ENCODE results near the gene CTNNA3. TPM values are rescaled to one million over a fixed set of nuclear protein-coding genes. Genes with fewer than 3 reads are reported as not detected.

Gene CTNNA3
- polyA plus RNA-seq, 1 donor from 2014 or later = 0.14 TPM

- no peaks in the 10 kb centered on the region for H3F3A ChIP-seq (ENCODE audit: insufficient read depth, low read length, poor library complexity, severe bottlenecking)
- no peak for TF ChIP-seq REST (IDR thresholded peaks at IDR 0.05; ENCODE audit: borderline replicate concordance)
- no peak for TF ChIP-seq RAD21 (conservative IDR thresholded peaks at IDR 0.05)
- no peak for TF ChIP-seq EZH2 (IDR thresholded peaks at IDR 0.05; ENCODE audit: borderline replicate concordance, insufficient read depth, low read length, poor library complexity, severe bottlenecking)
- no peak for TF ChIP-seq MXI1 (conservative IDR thresholded peaks at IDR 0.05; ENCODE audit: poor library complexity, severe bottlenecking)
- no peak for TF ChIP-seq POLR2AphosphoS5 (IDR thresholded peaks at IDR 0.05)
- TF ChIP-seq CTCF (IDR thresholded peaks at IDR 0.05; ENCODE audit: poor library complexity, severe bottlenecking) = no peak
- TF ChIP-seq SMC3 (conservative IDR thresholded peaks at IDR 0.05; ENCODE audit: poor library complexity) = no peak
- no peak for TF ChIP-seq TAF1 (IDR thresholded peaks at IDR 0.05; ENCODE audit: low read depth)
- no peak for TF ChIP-seq EP300 (conservative IDR thresholded peaks at IDR 0.05; ENCODE audit: poor library complexity, severe bottlenecking)
- no peaks in the 10 kb centered on the region for H3K9me3 ChIP-seq (ENCODE audit: low read length)
Measured at GRCh38 chr10:66695046-66695445, 1000.9 kb downstream of the CTNNA3 start.

GRCh38 chr10:66684581-66684980 is 1011.4 kb downstream of the CTNNA3 start:
- Histone ChIP-seq H3F3A (ENCODE audit: insufficient read depth, low read length, poor library complexity, severe bottlenecking) (no peaks in the 10 kb centered on the region), H3K27ac (ENCODE audit: low read length) (no peak overlapping the region), H3K36me3 (ENCODE audit: insufficient read depth, low read length) (no peaks in the 10 kb centered on the region), H2AFZ (ENCODE audit: low read depth, low read length) (no peak overlapping the region), H3K9me3 (ENCODE audit: low read length) (no peaks in the 10 kb centered on the region), H3K9me2 (ENCODE audit: insufficient read depth, low read length) (no peaks in the 10 kb centered on the region), H3K79me2 (replicated peaks; ENCODE audit: insufficient read depth, low read length) (no peaks in the 10 kb centered on the region), H4K20me1 (ENCODE audit: insufficient read depth) (no peaks in the 10 kb centered on the region), H3K4me2 (ENCODE audit: low read length) (no peak overlapping the region), H3K27me3 (ENCODE audit: insufficient read depth, low read depth, low read length) (no peaks in the 10 kb centered on the region), H3K4me3 (ENCODE audit: low read length) (no peak overlapping the region), H3K9ac (ENCODE audit: low read length) (no peak overlapping the region)
- TF ChIP-seq RAD21 (conservative IDR thresholded peaks at IDR 0.05) = no peak
- no peak for TF ChIP-seq EZH2 (IDR thresholded peaks at IDR 0.05; ENCODE audit: borderline replicate concordance, insufficient read depth, low read length, poor library complexity, severe bottlenecking)
- no peak for TF ChIP-seq TAF1 (IDR thresholded peaks at IDR 0.05; ENCODE audit: low read depth)
- no peak for TF ChIP-seq EP300 (conservative IDR thresholded peaks at IDR 0.05; ENCODE audit: poor library complexity, severe bottlenecking)
- no peak for TF ChIP-seq MXI1 (conservative IDR thresholded peaks at IDR 0.05; ENCODE audit: poor library complexity, severe bottlenecking)
- no peak for TF ChIP-seq REST (IDR thresholded peaks at IDR 0.05; ENCODE audit: borderline replicate concordance)
- no peak for TF ChIP-seq POLR2AphosphoS5 (IDR thresholded peaks at IDR 0.05)
- no peak for TF ChIP-seq SMC3 (conservative IDR thresholded peaks at IDR 0.05; ENCODE audit: poor library complexity)
- no peak for TF ChIP-seq CTCF (IDR thresholded peaks at IDR 0.05; ENCODE audit: poor library complexity, severe bottlenecking)

More at GRCh38 chr10:66695046-66695445, 1000.9 kb downstream of the CTNNA3 start:
- Histone ChIP-seq H2AFZ (ENCODE audit: low read depth, low read length) (no peak overlapping the region), H3K9me2 (ENCODE audit: insufficient read depth, low read length) (no peaks in the 10 kb centered on the region), H3K4me3 (ENCODE audit: low read length) (no peak overlapping the region), H3K27me3 (ENCODE audit: insufficient read depth, low read depth, low read length) (no peaks in the 10 kb centered on the region), H4K20me1 (ENCODE audit: insufficient read depth) (no peaks in the 10 kb centered on the region), H3K9ac (ENCODE audit: low read length) (no peak overlapping the region), H3K79me2 (replicated peaks; ENCODE audit: insufficient read depth, low read length) (no peaks in the 10 kb centered on the region), H3K36me3 (ENCODE audit: insufficient read depth, low read length) (no peaks in the 10 kb centered on the region), H3K4me2 (ENCODE audit: low read length) (no peak overlapping the region), H3K27ac (ENCODE audit: low read length) (no peak overlapping the region)
